ENCODE data around the gene BTD.

GRCh38 chr3:15633766-15634598 is 32.4 kb downstream of the BTD start:
- TF ChIP-seq CTCF (IDR thresholded peaks at IDR 0.05; ENCODE audit: insufficient read depth, low read depth, low read length): no peak
- TF ChIP-seq EZH2 (IDR thresholded peaks at IDR 0.05; ENCODE audit: insufficient read depth, low read length): no peak

Data from astrocyte (in vitro differentiated cells and primary cell).